IMR-90 (cell line): ENCODE results near the gene CYS1. TPM values are rescaled to one million over a fixed set of nuclear protein-coding genes. Genes with fewer than 3 reads are reported as not detected.

ENCODE experiments used
- ATAC-seq: fragments of 200-7000 bp; cut with Tn5 transposase; 2 replicates; pipeline ENCODE4 v1.9.1; 2020; ENCODE audit warnings: low read depth, mild to moderate bottlenecking, moderate library complexity
- BruUV-seq: library from RNA; stranded (reverse); fragments of 400-500 nt; replicated peaks from 2 replicates; lab custom pipeline; 2021; lab: Mats Ljungman, UMichigan
- CTCF ChIA-PET: fragments of 300-600 bp; formaldehyde crosslinking; extraction: SDS; loops from one replicate; lab custom pipeline; 2021; ENCODE audit warnings: antibody characterized with exemption; lab: Yijun Ruan, JAX
- POLR2A ChIA-PET: fragments of 300-600 bp; sonication (Branson Sonifier 250); formaldehyde crosslinking; loops from one replicate; lab custom pipeline; 2022; ENCODE audit warnings: antibody characterized with exemption; ENCODE audit not compliant: unreplicated experiment; lab: Charles Lee
- DNase-seq: peaks from one replicate; pipeline ENCODE4 v3.0.0; 2013
- H2AFZ ChIP-seq: replicated peaks from 2 replicates; pipeline ENCODE3; 2013; ENCODE audit warnings: low read length, mild to moderate bottlenecking; ENCODE audit not compliant: poor library complexity
- H2AK5ac ChIP-seq: 2 replicates; pipeline ENCODE4 v1.6.1; 2013; ENCODE audit warnings: low read depth, low read length, inconsistent platforms
- H2AK9ac ChIP-seq: replicated peaks from 2 replicates; pipeline ENCODE3; 2013; ENCODE audit warnings: mild to moderate bottlenecking, low read depth, low read length, moderate library complexity; ENCODE audit not compliant: poor library complexity
- H2BK120ac ChIP-seq: 2 replicates; pipeline ENCODE4 v1.6.1; 2013; ENCODE audit warnings: low read depth, low read length, inconsistent platforms
- H2BK15ac ChIP-seq: 3 replicates; pipeline ENCODE4 v1.6.1; 2013; ENCODE audit warnings: low read depth, low read length, inconsistent platforms
- H2BK20ac ChIP-seq: 2 replicates; pipeline ENCODE4 v1.6.1; 2013; ENCODE audit warnings: low read depth, mild to moderate bottlenecking, inconsistent platforms, low read length, moderate library complexity
- H2BK5ac ChIP-seq: 2 replicates; pipeline ENCODE4 v1.6.1; 2013; ENCODE audit warnings: mild to moderate bottlenecking, low read depth, low read length, inconsistent platforms; ENCODE audit not compliant: poor library complexity, severe bottlenecking
- H3K14ac ChIP-seq: replicated peaks from 2 replicates; pipeline ENCODE4 v1.6.1; 2013; ENCODE audit warnings: low read depth, low read length, inconsistent platforms
- H3K18ac ChIP-seq: 2 replicates; pipeline ENCODE4 v1.6.1; 2013; ENCODE audit warnings: low read depth, low read length, control low read depth
- H3K23ac ChIP-seq: 2 replicates; pipeline ENCODE4 v1.6.1; 2013; ENCODE audit warnings: low read depth, low read length, inconsistent platforms
- H3K27ac ChIP-seq: 2 replicates; pipeline ENCODE4 v1.5.1; 2013; ENCODE audit warnings: mild to moderate bottlenecking, control low read depth, low read length; ENCODE audit not compliant: insufficient read depth
- H3K27me3 ChIP-seq: 2 replicates; pipeline ENCODE4 v1.6.1; 2013; ENCODE audit warnings: low read length; ENCODE audit not compliant: control insufficient read depth, insufficient read depth
- H3K36me3 ChIP-seq: 2 replicates; pipeline ENCODE4 v1.6.1; 2013; ENCODE audit warnings: low read length, mixed read lengths; ENCODE audit not compliant: control insufficient read depth, insufficient read depth
- H3K4ac ChIP-seq: 2 replicates; pipeline ENCODE4 v1.6.1; 2013; ENCODE audit warnings: low read depth, low read length, inconsistent platforms
- H3K4me1 ChIP-seq: 2 replicates; pipeline ENCODE4 v1.6.1; 2013; ENCODE audit warnings: low read length, mixed read lengths; ENCODE audit not compliant: control insufficient read depth, insufficient read depth
- H3K4me2 ChIP-seq: 2 replicates; pipeline ENCODE4 v1.6.1; 2013; ENCODE audit warnings: low read depth, mild to moderate bottlenecking, control low read depth, low read length, moderate library complexity
- H3K4me3 ChIP-seq: 2 replicates; pipeline ENCODE4 v1.5.1; 2013; ENCODE audit warnings: low read depth, mild to moderate bottlenecking, control low read depth, low read length, moderate library complexity; ENCODE audit not compliant: insufficient read depth
- H3K56ac ChIP-seq: 2 replicates; pipeline ENCODE4 v1.6.1; 2013; ENCODE audit warnings: low read length, inconsistent platforms; ENCODE audit not compliant: insufficient read depth; ENCODE audit errors: extremely low read depth
- H3K79me1 ChIP-seq, 2 experiments: 2 replicates each; pipeline ENCODE4 v1.6.1; 2013; ENCODE audit warnings: low read length in 2 of 2, inconsistent platforms in 1 of 2, low read depth in 1 of 2
- H3K9ac ChIP-seq: 2 replicates; pipeline ENCODE4 v1.6.1; 2013; ENCODE audit warnings: low read depth, low read length, control low read depth
- H3K9me1 ChIP-seq: 2 replicates; pipeline ENCODE4 v1.6.1; 2013; ENCODE audit warnings: low read length, inconsistent platforms; ENCODE audit not compliant: insufficient read depth
- H3K9me3 ChIP-seq: 2 replicates; pipeline ENCODE4 v1.6.1; 2013; ENCODE audit warnings: low read length; ENCODE audit not compliant: control insufficient read depth, insufficient read depth
- H4K20me1 ChIP-seq: 2 replicates; pipeline ENCODE4 v1.6.1; 2013; ENCODE audit warnings: low read length, inconsistent platforms; ENCODE audit not compliant: insufficient read depth
- H4K5ac ChIP-seq: 2 replicates; pipeline ENCODE4 v1.6.1; 2013; ENCODE audit warnings: mild to moderate bottlenecking, low read depth, low read length, control low read depth
- H4K8ac ChIP-seq, 2 experiments: 2 replicates each; pipeline ENCODE4 v1.6.1; 2013; ENCODE audit warnings: low read depth in 2 of 2, low read length in 2 of 2, control low read depth in 1 of 2, inconsistent platforms in 1 of 2
- H4K91ac ChIP-seq: 2 replicates; pipeline ENCODE4 v1.6.1; 2013; ENCODE audit warnings: low read depth, low read length, inconsistent platforms; ENCODE audit not compliant: insufficient read depth
- CTCF ChIP-seq: conservative IDR thresholded peaks from 2 replicates; pipeline ENCODE4 v1.5.1; 2012; ENCODE audit warnings: mild to moderate bottlenecking, low read depth, low read length, improper control_type of control experiment
- ELK1 ChIP-seq: fragments of 150-350 bp; IDR thresholded peaks from 2 replicates; pipeline ENCODE4 v1.6.1; 2016; ENCODE audit warnings: low read depth, mild to moderate bottlenecking, low read length, moderate library complexity, borderline replicate concordance
- FOS ChIP-seq: fragments of 150-350 bp; IDR thresholded peaks from 2 replicates; pipeline ENCODE4 v1.6.1; 2016; ENCODE audit warnings: low read depth, low read length
- MAZ ChIP-seq: IDR thresholded peaks from 2 replicates; pipeline ENCODE4 v1.6.1; 2012; ENCODE audit warnings: low read depth, mild to moderate bottlenecking, low read length, improper control_type of control experiment, moderate library complexity, borderline replicate concordance
- RAD21 ChIP-seq: IDR thresholded peaks from 2 replicates; pipeline ENCODE4 v1.6.1; 2012; ENCODE audit warnings: low read length, improper control_type of control experiment
- RCOR1 ChIP-seq: IDR thresholded peaks from 2 replicates; pipeline ENCODE4 v1.6.1; 2012; ENCODE audit warnings: mild to moderate bottlenecking, low read length, improper control_type of control experiment; ENCODE audit not compliant: insufficient replicate concordance
- RFX5 ChIP-seq: IDR thresholded peaks from 2 replicates; pipeline ENCODE4 v1.8.0; 2012; ENCODE audit warnings: low read depth, mild to moderate bottlenecking, low read length, moderate library complexity
- SMC3 ChIP-seq: fragments of 150-350 bp; IDR thresholded peaks from 2 replicates; pipeline ENCODE4 v1.6.1; 2016; ENCODE audit warnings: low read depth, mild to moderate bottlenecking, antibody characterized with exemption, low read length, moderate library complexity
- USF2 ChIP-seq: fragments of 150-350 bp; IDR thresholded peaks from 2 replicates; pipeline ENCODE4 v1.6.1; 2017; ENCODE audit warnings: mild to moderate bottlenecking, antibody characterized with exemption, low read length, low read depth
- WGBS, 2 experiments: methylation state at CpG; one replicate each; pipeline versions ENCODE4 v1.1.5 to v1.1.7; 2013; ENCODE audit warnings: missing lambda C conversion rate in 2 of 2; ENCODE audit not compliant: insufficient read length in 1 of 2; ENCODE audit errors: extremely low coverage in 2 of 2; 5-methylcytosine and 5-hydroxymethylcytosine counted together
- dilution Hi-C: fragments of 300-500 bp; cut with HindIII; formaldehyde crosslinking; loops from one replicate; pipeline ENCODE4 v1.14.3; 2018; ENCODE audit warnings: low sequenced_read_pairs; ENCODE audit not compliant: unreplicated experiment
- in situ Hi-C: fragments of 300-500 bp; cut with MboI; formaldehyde crosslinking; loops from 3 replicates; pipeline ENCODE4 v1.14.3; 2019; ENCODE audit warnings: low sequenced_read_pairs, inconsistent platforms, mixed read lengths
- intact Hi-C: fragments of 100-400 bp; cut with micrococcal nuclease; formaldehyde crosslinking; loops from 2 replicates; pipeline ENCODE4 v1.10.0; 2022
- polyA plus RNA-seq, 3 experiments: library from polyadenylated mRNA; depleted of rRNA; stranded (reverse); fragments of >200 nt; gene quantifications; 2 replicates each; pipeline ENCODE4 v1.2.3, GENCODE V29; 2012; ENCODE audit warnings: low replicate concordance in 1 of 3
- total RNA-seq: library from RNA; depleted of rRNA; stranded (reverse); fragments of >200 nt; gene quantifications from 2 replicates; pipeline ENCODE4 v1.2.3, GENCODE V29; 2012

The CYS1 gene
- total and polyA plus RNA-seq, 2 of the 4 experiments (the other 2 are of a cell fraction): under 0.01 to 0.12 TPM

- BruUV-seq: no TSS peak
- Histone ChIP-seq H2BK5ac (no peak overlapping the region), H3K9me1 (0 out of 2 replicates have a peak, but pooled peaks cover 6% of the 10 kb centered on the region), H3K79me1 (no peaks in the 10 kb centered on the region), H3K9ac (no peak overlapping the region), H3K18ac (no peak overlapping the region), H2BK120ac (no peak overlapping the region), H2BK20ac (no peak overlapping the region), H3K27ac (no peak overlapping the region), H4K8ac (no peak overlapping the region), H4K20me1 (no peaks in the 10 kb centered on the region), H3K4me3 (no peak overlapping the region), H3K4me1 (peaks cover 2% of the 10 kb centered on the region; the same call in 1 of the 2 replicates), H3K36me3 (no peaks in the 10 kb centered on the region), H3K4ac (no peak overlapping the region), H3K14ac (no peak overlapping the region), H2AK5ac (0 out of 2 replicates have a peak overlapping the region, but pooled peaks have one; percentile 39), H3K27me3 (peaks cover 5% of the 10 kb centered on the region; the same call in 1 of the 2 replicates), H4K5ac (no peak overlapping the region), H3K23ac (no peak overlapping the region), H4K91ac (no peak overlapping the region), H3K9me3 (peaks cover 5% of the 10 kb centered on the region), H2AFZ (no peak overlapping the region), H2AK9ac (no peak overlapping the region), H2BK15ac (no peak overlapping the region), H3K56ac (no peak overlapping the region), H3K4me2 (no peak overlapping the region)
- DNase-seq (no peak), ATAC-seq (no peak)
- intact Hi-C loops (no loop called here), dilution Hi-C loops (no loop called here), in situ Hi-C loops (no loop called here)
- WGBS, 2 experiments: 95% methylated on average over 20 of the region's 35 CpGs; no CpG with 5 or more reads in 1 of the 2 experiments
- CTCF ChIA-PET: no interaction called here
- POLR2A ChIA-PET: no interaction called here
- TF ChIP-seq MAZ: no peak
- TF ChIP-seq USF2: no peak
- TF ChIP-seq CTCF: no peak
- TF ChIP-seq RAD21: no peak
- TF ChIP-seq ELK1: no peak
- TF ChIP-seq SMC3: no peak
- TF ChIP-seq FOS: no peak
- TF ChIP-seq RCOR1: no peak
- TF ChIP-seq RFX5: no peak
These were observed 64.0 kb downstream of the CYS1 start for GRCh38 chr2:10016001-10016801.
